ENCODE data around the gene SPRYD4.
A peak's percentile ranks its signal among the peaks of the same experiment; 100 is the strongest.
"Not testable (repeated sequence)": the region's sequence is repeated elsewhere in the genome, so short reads cannot be mapped to it uniquely, and the experiment has no call there.

GRCh38 chr12:56514014-56514318 lies 45.6 kb downstream of the SPRYD4 start:
- TF ChIP-seq CTCF (IDR thresholded peaks at IDR 0.05) = peak; percentile 63
- not testable (repeated sequence) for TF ChIP-seq ZFX (IDR thresholded peaks at IDR 0.05; ENCODE audit: borderline replicate concordance)
